ENCODE results near the gene LCNL1. TPM values are rescaled to one million over a fixed set of nuclear protein-coding genes. Genes with fewer than 3 reads are reported as not detected.

The LCNL1 gene
- 10 to 100 TPM in 1 of 2 donors, under 1 TPM in 1; 0.41 to 22.5 TPM for total RNA-seq

- H3K4me1 ChIP-seq (replicated peaks): no peaks in the 10 kb centered on the region
- TF ChIP-seq POLR2AphosphoS5 (IDR thresholded peaks at IDR 0.05): no peak
- TF ChIP-seq POLR2A (IDR thresholded peaks at IDR 0.05): no peak
- no peak for TF ChIP-seq CTCF (IDR thresholded peaks at IDR 0.05)
- H3K27ac ChIP-seq: no peak within 1 kb of the TSS
- H3K36me3 ChIP-seq: no peaks in the 10 kb centered on the region
- H3K27me3 ChIP-seq (replicated peaks; ENCODE audit: insufficient read depth): peaks cover 1% of the 10 kb centered on the region
- H3K9me3 ChIP-seq: no peaks in the 10 kb centered on the region
- intact Hi-C loops (cut with DNase I): no loop called here
- WGBS: 79% methylated on average over 16 of the region's 18 CpGs
- no peak within 1 kb of the TSS for H3K4me3 ChIP-seq
- no peak for DNase-seq (ENCODE audit: low spot score)
Measured at GRCh38 chr9:136982232-136983051, at the start of gene LCNL1. TSS of gene LCNL1 (plus strand) at chr9:136982993. CDS start at chr9:136983587, 594 bp downstream.

DNA sequence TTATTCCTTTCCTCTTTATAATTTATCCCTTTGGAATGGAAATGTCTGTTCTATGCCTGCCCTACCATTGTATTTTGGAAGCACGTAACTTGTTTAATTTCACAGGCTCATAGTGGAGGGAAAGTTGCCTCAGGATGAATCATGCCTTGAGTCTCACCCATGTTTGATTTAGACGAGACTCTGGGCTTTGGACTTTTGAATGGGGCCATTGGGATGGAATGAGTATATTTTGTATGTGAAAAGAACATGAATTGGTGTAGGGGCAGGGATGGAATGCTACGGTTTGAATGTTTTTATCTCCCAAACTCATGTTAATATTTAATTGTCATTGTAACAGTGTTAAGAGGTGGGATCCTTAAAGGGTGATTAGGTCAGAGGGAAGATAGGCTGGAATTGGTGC lies 48.5 kb upstream of the LCNL1 start:
- H3K27ac ChIP-seq: no peak overlapping the region
- H3K4me1 ChIP-seq (replicated peaks): no peaks in the 10 kb centered on the region
- intact Hi-C loops (cut with DNase I): no loop called here
- no peaks in the 10 kb centered on the region for H3K36me3 ChIP-seq
- no peaks in the 10 kb centered on the region for H3K9me3 ChIP-seq
- H3K4me3 ChIP-seq: no peak overlapping the region
- no peaks in the 10 kb centered on the region for H3K27me3 ChIP-seq (replicated peaks; ENCODE audit: insufficient read depth)
- WGBS: 88% methylated on average over 3 of the region's 3 CpGs
- TF ChIP-seq POLR2AphosphoS5 (IDR thresholded peaks at IDR 0.05): no peak
- TF ChIP-seq POLR2A (IDR thresholded peaks at IDR 0.05): no peak
- no peak for TF ChIP-seq CTCF (IDR thresholded peaks at IDR 0.05)
- no peak for DNase-seq (ENCODE audit: low spot score)

GRCh38 chr9:136935651-136936050 lies 47.1 kb upstream of the LCNL1 start:
- no peaks in the 10 kb centered on the region for H3K9me3 ChIP-seq
- no peaks in the 10 kb centered on the region for H3K27me3 ChIP-seq (replicated peaks; ENCODE audit: insufficient read depth)
- H3K36me3 ChIP-seq: peaks cover 3 to 5% of the 10 kb centered on the region in 2 donors
- 88% methylated on average over 3 of the region's 3 CpGs for WGBS
- H3K4me1 ChIP-seq (replicated peaks): no peaks in the 10 kb centered on the region
- TF ChIP-seq POLR2A (IDR thresholded peaks at IDR 0.05): no peak
- TF ChIP-seq CTCF (IDR thresholded peaks at IDR 0.05): no peak
- TF ChIP-seq POLR2AphosphoS5 (IDR thresholded peaks at IDR 0.05): no peak
- no peak for DNase-seq (ENCODE audit: low spot score)
- intact Hi-C loops (cut with DNase I): no loop called here
- no peak overlapping the region for H3K4me3 ChIP-seq
- no peak overlapping the region for H3K27ac ChIP-seq

DNA sequence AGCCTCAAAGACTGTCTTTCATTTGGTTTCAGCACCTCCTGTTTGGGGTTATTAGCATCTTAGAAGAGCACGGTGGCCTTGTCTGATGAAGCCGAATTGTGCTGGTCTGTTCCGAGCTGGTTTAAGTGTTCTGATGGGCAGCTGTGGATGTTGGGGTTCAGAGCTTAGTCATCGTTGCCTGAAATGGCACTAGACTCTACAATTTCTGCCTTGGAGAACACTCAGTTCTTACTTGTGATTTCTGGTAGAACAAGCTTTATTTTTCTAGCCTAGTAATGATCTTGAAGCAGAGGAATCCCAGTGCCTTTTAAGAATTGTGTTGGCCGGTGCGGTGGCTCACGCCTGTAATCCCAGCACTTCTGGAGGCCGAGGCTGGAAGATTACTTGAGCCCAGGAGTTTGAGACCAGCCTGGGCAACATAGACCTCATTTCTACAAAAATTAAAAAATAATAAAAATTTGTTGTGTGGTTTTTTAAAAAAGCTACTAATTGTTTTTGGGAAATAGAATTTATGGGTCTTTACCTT lies 46.1 kb upstream of the LCNL1 start:
- TF ChIP-seq CTCF (IDR thresholded peaks at IDR 0.05) (no peak), POLR2AphosphoS5 (IDR thresholded peaks at IDR 0.05) (no peak), POLR2A (IDR thresholded peaks at IDR 0.05) (no peak)
- peaks cover 9 to 16% of the 10 kb centered on the region in 2 donors for H3K36me3 ChIP-seq
- H3K9me3 ChIP-seq: no peaks in the 10 kb centered on the region
- H3K27me3 ChIP-seq (replicated peaks; ENCODE audit: insufficient read depth): no peaks in the 10 kb centered on the region
- intact Hi-C loops (cut with DNase I): no loop called here
- H3K4me1 ChIP-seq (replicated peaks): no peaks in the 10 kb centered on the region
- no peak for DNase-seq (ENCODE audit: low spot score)
- WGBS: 86% methylated on average over 8 of the region's 8 CpGs
- H3K4me3 ChIP-seq: no peak overlapping the region
- H3K27ac ChIP-seq: no peak overlapping the region

Data from prostate gland (tissue), 2 donors.